Activated CD4-positive, CD25-positive, alpha-beta regulatory T cell treated with anti-CD3 and anti-CD28 coated beads, Interleukin-2, amount 50 U/mL, for 72 hours (primary cell): Measurements from ENCODE around the gene SBF2.
"Not testable (repeated sequence)": the region's sequence is repeated elsewhere in the genome, so short reads cannot be mapped to it uniquely, and the experiment has no call there.

Experiments used
- DNase-seq: peaks from one replicate; pipeline ENCODE4 v3.0.0; 2021

SBF2 gene

GRCh38 chr11:10261821-10262220 lies 32.2 kb downstream of the SBF2 start:
- no peak for DNase-seq

- no peak for DNase-seq
These were observed 36.5 kb downstream of the SBF2 start for GRCh38 chr11:10257478-10257877.

GRCh38 chr11:10255388-10256125 lies 38.5 kb downstream of the SBF2 start:
- DNase-seq, result no peak

GRCh38 chr11:10249448-10250131 lies 44.4 kb downstream of the SBF2 start:
- not testable (repeated sequence) for DNase-seq

GRCh38 chr11:10247011-10247410 lies 47.0 kb downstream of the SBF2 start:
- DNase-seq, result no peak

- DNase-seq, result no peak
These were observed 50.0 kb downstream of the SBF2 start for GRCh38 chr11:10243896-10244575.

GRCh38 chr11:10236840-10237239 lies 57.2 kb downstream of the SBF2 start:
- DNase-seq, result no peak

- DNase-seq, result no peak
These were observed 60.4 kb downstream of the SBF2 start for GRCh38 chr11:10233581-10233980.

- no peak for DNase-seq
These were observed 61.3 kb downstream of the SBF2 start for GRCh38 chr11:10232756-10233155.

- DNase-seq, result not testable (repeated sequence)
These were observed 62.2 kb downstream of the SBF2 start for GRCh38 chr11:10231803-10232202.

GRCh38 chr11:10225553-10225952 lies 68.5 kb downstream of the SBF2 start:
- no peak for DNase-seq

GRCh38 chr11:10222399-10222798 lies 71.6 kb downstream of the SBF2 start:
- no peak for DNase-seq

GRCh38 chr11:10221342-10221741 lies 72.7 kb downstream of the SBF2 start:
- no peak for DNase-seq

GRCh38 chr11:10211470-10211869 lies 82.5 kb downstream of the SBF2 start:
- DNase-seq, result no peak

GRCh38 chr11:10209326-10209725 lies 84.7 kb downstream of the SBF2 start:
- no peak for DNase-seq

GRCh38 chr11:10208131-10208575 lies 85.9 kb downstream of the SBF2 start:
- DNase-seq, result no peak

- no peak for DNase-seq
These were observed 88.1 kb downstream of the SBF2 start for GRCh38 chr11:10205928-10206327.

GRCh38 chr11:10204021-10204420 lies 90.0 kb downstream of the SBF2 start:
- DNase-seq, result no peak

GRCh38 chr11:10201343-10201742 lies 92.7 kb downstream of the SBF2 start:
- DNase-seq, result no peak

- DNase-seq, result no peak
These were observed 96.9 kb downstream of the SBF2 start for GRCh38 chr11:10197091-10197490.

GRCh38 chr11:10192036-10192435 lies 102.0 kb downstream of the SBF2 start:
- DNase-seq, result no peak

GRCh38 chr11:10181811-10182210 lies 112.2 kb downstream of the SBF2 start:
- no peak for DNase-seq

GRCh38 chr11:10164621-10165020 lies 129.4 kb downstream of the SBF2 start:
- no peak for DNase-seq

- no peak for DNase-seq
These were observed 131.8 kb downstream of the SBF2 start for GRCh38 chr11:10162222-10162621.
